ENCODE data around the gene HOXD10. TPM values are rescaled to one million over a fixed set of nuclear protein-coding genes. Genes with fewer than 3 reads are reported as not detected.

Gene HOXD10
- total and polyA plus RNA-seq, 9 of the 15 experiments (the other 6 are each of a cell fraction or from before 2014, with no cell fraction given), result not detected

DNA sequence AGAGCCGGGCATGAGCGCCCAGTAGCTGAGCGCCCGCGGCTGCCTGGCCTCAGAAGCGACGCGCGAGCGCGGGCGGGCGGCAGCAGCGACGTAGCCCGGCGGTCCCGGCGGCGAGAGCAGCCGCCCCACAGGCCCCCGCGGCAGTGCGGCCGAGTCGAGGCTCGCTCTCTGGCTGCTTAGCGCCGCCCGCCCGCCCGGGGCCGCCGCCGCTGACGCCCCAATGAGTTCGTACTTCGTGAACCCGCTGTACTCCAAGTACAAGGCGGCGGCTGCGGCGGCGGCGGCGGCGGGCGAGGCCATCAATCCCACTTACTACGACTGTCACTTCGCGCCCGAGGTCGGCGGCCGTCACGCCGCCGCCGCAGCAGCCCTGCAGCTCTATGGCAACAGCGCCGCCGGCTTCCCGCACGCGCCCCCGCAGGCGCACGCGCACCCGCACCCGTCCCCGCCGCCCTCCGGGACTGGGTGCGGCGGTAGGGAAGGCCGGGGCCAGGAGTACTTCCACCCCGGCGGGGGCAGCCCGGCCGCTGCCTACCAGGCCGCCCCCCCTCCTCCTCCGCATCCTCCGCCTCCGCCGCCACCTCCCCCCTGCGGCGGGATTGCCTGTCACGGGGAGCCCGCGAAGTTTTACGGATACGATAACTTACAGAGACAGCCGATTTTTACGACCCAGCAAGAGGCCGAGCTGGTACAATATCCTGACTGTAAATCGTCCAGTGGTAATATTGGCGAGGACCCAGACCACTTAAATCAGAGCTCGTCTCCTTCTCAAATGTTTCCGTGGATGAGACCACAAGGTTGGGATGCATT, 13.8 kb downstream of the HOXD10 start (continued):
- TF ChIP-seq L3MBTL2 (IDR thresholded peaks at IDR 0.05) (peak; percentile 91), ZBTB7A (IDR thresholded peaks at IDR 0.05; ENCODE audit: borderline replicate concordance, control insufficient read depth, low read depth, low read length) (no peak), RBBP5 (IDR thresholded peaks at IDR 0.05; ENCODE audit: borderline replicate concordance, insufficient read depth, low read length, poor library complexity, severe bottlenecking) (no peak), PHF8 (IDR thresholded peaks at IDR 0.05; ENCODE audit: borderline replicate concordance, low read length) (peak; percentile 20; the same call in 1 of the 2 replicates), HMGN3 (IDR thresholded peaks at IDR 0.05; ENCODE audit: borderline replicate concordance, extremely low read depth, insufficient read length, low read depth, low read length) (no peak), HMG20B (CRISPR knock-in tag; IDR thresholded peaks at IDR 0.05) (no peak), PHF21A (IDR thresholded peaks at IDR 0.05; ENCODE audit: borderline replicate concordance, low read depth) (no peak), BHLHE40 (IDR thresholded peaks at IDR 0.05; ENCODE audit: low read length) (0 out of 2 replicates have a peak, but pooled peaks have one; percentile 3), ZNF696 (CRISPR knock-in tag; conservative IDR thresholded peaks at IDR 0.05) (no peak), PTBP1 (IDR thresholded peaks at IDR 0.05; ENCODE audit: low read depth, low read length) (no peak), SREBF1 (IDR thresholded peaks at IDR 0.05; ENCODE audit: borderline replicate concordance, low read depth, low read length) (no peak), KLF13 (tag; IDR thresholded peaks at IDR 0.05; ENCODE audit: borderline replicate concordance, low read depth) (no peak)
- TF ChIP-seq, protein P1, sequence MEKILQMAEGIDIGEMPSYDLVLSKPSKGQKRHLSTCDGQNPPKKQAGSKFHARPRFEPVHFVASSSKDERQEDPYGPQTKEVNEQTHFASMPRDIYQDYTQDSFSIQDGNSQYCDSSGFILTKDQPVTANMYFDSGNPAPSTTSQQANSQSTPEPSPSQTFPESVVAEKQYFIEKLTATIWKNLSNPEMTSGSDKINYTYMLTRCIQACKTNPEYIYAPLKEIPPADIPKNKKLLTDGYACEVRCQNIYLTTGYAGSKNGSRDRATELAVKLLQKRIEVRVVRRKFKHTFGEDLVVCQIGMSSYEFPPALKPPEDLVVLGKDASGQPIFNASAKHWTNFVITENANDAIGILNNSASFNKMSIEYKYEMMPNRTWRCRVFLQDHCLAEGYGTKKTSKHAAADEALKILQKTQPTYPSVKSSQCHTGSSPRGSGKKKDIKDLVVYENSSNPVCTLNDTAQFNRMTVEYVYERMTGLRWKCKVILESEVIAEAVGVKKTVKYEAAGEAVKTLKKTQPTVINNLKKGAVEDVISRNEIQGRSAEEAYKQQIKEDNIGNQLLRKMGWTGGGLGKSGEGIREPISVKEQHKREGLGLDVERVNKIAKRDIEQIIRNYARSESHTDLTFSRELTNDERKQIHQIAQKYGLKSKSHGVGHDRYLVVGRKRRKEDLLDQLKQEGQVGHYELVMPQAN (IDR thresholded peaks at IDR 0.05; ENCODE audit: borderline replicate concordance), result no peak
- TF ChIP-seq, protein P2, sequence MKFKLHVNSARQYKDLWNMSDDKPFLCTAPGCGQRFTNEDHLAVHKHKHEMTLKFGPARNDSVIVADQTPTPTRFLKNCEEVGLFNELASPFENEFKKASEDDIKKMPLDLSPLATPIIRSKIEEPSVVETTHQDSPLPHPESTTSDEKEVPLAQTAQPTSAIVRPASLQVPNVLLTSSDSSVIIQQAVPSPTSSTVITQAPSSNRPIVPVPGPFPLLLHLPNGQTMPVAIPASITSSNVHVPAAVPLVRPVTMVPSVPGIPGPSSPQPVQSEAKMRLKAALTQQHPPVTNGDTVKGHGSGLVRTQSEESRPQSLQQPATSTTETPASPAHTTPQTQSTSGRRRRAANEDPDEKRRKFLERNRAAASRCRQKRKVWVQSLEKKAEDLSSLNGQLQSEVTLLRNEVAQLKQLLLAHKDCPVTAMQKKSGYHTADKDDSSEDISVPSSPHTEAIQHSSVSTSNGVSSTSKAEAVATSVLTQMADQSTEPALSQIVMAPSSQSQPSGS (CRISPR knock-in tag; IDR thresholded peaks at IDR 0.05), result no peak
- TF ChIP-seq, protein P3, sequence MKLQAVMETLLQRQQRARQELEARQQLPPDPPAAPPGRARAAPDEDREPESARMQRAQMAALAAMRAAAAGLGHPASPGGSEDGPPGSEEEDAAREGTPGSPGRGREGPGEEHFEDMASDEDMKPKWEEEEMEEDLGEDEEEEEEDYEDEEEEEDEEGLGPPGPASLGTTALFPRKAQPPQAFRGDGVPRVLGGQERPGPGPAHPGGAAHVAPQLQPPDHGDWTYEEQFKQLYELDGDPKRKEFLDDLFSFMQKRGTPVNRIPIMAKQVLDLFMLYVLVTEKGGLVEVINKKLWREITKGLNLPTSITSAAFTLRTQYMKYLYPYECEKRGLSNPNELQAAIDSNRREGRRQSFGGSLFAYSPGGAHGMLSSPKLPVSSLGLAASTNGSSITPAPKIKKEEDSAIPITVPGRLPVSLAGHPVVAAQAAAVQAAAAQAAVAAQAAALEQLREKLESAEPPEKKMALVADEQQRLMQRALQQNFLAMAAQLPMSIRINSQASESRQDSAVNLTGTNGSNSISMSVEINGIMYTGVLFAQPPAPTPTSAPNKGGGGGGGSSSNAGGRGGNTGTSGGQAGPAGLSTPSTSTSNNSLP (IDR thresholded peaks at IDR 0.05; ENCODE audit: borderline replicate concordance, low read depth, low read length), result no peak
- TF ChIP-seq, protein P4, sequence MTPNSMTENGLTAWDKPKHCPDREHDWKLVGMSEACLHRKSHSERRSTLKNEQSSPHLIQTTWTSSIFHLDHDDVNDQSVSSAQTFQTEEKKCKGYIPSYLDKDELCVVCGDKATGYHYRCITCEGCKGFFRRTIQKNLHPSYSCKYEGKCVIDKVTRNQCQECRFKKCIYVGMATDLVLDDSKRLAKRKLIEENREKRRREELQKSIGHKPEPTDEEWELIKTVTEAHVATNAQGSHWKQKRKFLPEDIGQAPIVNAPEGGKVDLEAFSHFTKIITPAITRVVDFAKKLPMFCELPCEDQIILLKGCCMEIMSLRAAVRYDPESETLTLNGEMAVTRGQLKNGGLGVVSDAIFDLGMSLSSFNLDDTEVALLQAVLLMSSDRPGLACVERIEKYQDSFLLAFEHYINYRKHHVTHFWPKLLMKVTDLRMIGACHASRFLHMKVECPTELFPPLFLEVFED (CRISPR knock-in tag; conservative IDR thresholded peaks at IDR 0.05), result no peak
